Right lung (tissue), 10 donors: ENCODE results near the gene SYNGR4. TPM values are rescaled to one million over a fixed set of nuclear protein-coding genes. Genes with fewer than 3 reads are reported as not detected.
"Not testable (repeated sequence)": the region's sequence is repeated elsewhere in the genome, so short reads cannot be mapped to it uniquely, and the experiment has no call there.

Source experiments
- DNase-seq, 2 donors: peaks; one replicate each; pipeline ENCODE4 v3.0.0-alpha.2; 2013
- long read RNA-seq, 8 donors: transcript quantifications; one replicate each; lab custom pipeline, GENCODE V29; 2026
- polyA plus RNA-seq, 5 donors: library from polyadenylated mRNA; unstranded; fragments of 120-200 nt; gene quantifications; one replicate each; pipeline versions ENCODE4 v1.2.1 to v1.2.3, GENCODE V29; 2013; ENCODE audit warnings: inconsistent platforms in 1 of 5, low replicate concordance in 1 of 5; ENCODE audit not compliant: insufficient read length in 5 of 5, insufficient read depth in 1 of 5

SYNGR4 gene
- polyA plus RNA-seq: under 1 TPM in 1 of 5 donors, not detected in 4; 0.27 TPM
- long read RNA-seq, donor 1: 0 reads
- long read RNA-seq, donor 2: 0 reads
- long read RNA-seq, donor 3, partial matches to known transcripts: 167 of 167 reads
- long read RNA-seq, donor 3, other reads (novel, unspliced or antisense): 0 of 167 reads
- long read RNA-seq, donor 4: 0 reads
- long read RNA-seq, donor 5: 0 reads
- long read RNA-seq, donor 6: 0 reads
- long read RNA-seq, donor 7, partial matches to known transcripts: 205 of 377 reads
- long read RNA-seq, donor 7, other reads (novel, unspliced or antisense): 172 of 377 reads
- long read RNA-seq, donor 8, partial matches to known transcripts: 23 of 71 reads
- long read RNA-seq, donor 8, other reads (novel, unspliced or antisense): 48 of 71 reads

- peak; percentile 100 for DNase-seq
Measured at GRCh38 chr19:48363810-48364597, at the start of gene SYNGR4, which contains the start of gene TMEM143. TSS of gene SYNGR4 (plus strand) at chr19:48364367. CDS start at chr19:48365843, 1,476 bp downstream. TSS of gene TMEM143 (minus strand) at chr19:48363940. CDS start at chr19:48363920, 20 bp downstream.

GRCh38 chr19:48315712-48316111 is 48.5 kb upstream of the SYNGR4 start:
- no peak for DNase-seq

- DNase-seq: not testable (repeated sequence)
Measured at GRCh38 chr19:48317708-48317960, 46.5 kb upstream of the SYNGR4 start.

GRCh38 chr19:48318286-48318987 is 45.7 kb upstream of the SYNGR4 start:
- DNase-seq: no peak

- peak in 1 of 2 donors; percentile 63 for DNase-seq
Measured at GRCh38 chr19:48319647-48320541, 44.3 kb upstream of the SYNGR4 start.

- DNase-seq: peak; percentile 91
Measured at GRCh38 chr19:48321372-48321621, 42.9 kb upstream of the SYNGR4 start.

- peak; percentile 99 for DNase-seq
Measured at GRCh38 chr19:48321622-48322591, 42.3 kb upstream of the SYNGR4 start.

GRCh38 chr19:48325265-48325910 is 38.8 kb upstream of the SYNGR4 start, which contains the start of gene EMP3:
TSS of gene EMP3 (plus strand) at chr19:48325552. CDS start at chr19:48326845, 1,293 bp downstream.
- DNase-seq: peak; percentile 83 to 87

GRCh38 chr19:48329167-48329891 is 34.8 kb upstream of the SYNGR4 start:
- DNase-seq: no peak

- DNase-seq: peak; percentile 57
Measured at GRCh38 chr19:48330012-48330681, 34.0 kb upstream of the SYNGR4 start.

GRCh38 chr19:48332351-48332661 is 31.9 kb upstream of the SYNGR4 start:
- DNase-seq: no peak

GRCh38 chr19:48332662-48333466 is 31.3 kb upstream of the SYNGR4 start:
- DNase-seq: peak; percentile 92 to 94

- DNase-seq: peak; percentile 85 to 86
Measured at GRCh38 chr19:48333467-48334384, 30.4 kb upstream of the SYNGR4 start.

GRCh38 chr19:48338253-48338755 is 25.9 kb upstream of the SYNGR4 start:
- DNase-seq: no peak

- DNase-seq: no peak
Measured at GRCh38 chr19:48338802-48339503, 25.2 kb upstream of the SYNGR4 start.

- no peak for DNase-seq
Measured at GRCh38 chr19:48340995-48341394, 23.2 kb upstream of the SYNGR4 start.
